Measurements from ENCODE around the gene FAU. TPM values are rescaled to one million over a fixed set of nuclear protein-coding genes. Genes with fewer than 3 reads are reported as not detected.

FAU gene
- total and polyA plus RNA-seq, 2 of the 13 experiments (the other 11 are each of a cell fraction or from before 2014, with no cell fraction given), result 374 to 869 TPM

GRCh38 chr11:65083834-65084597, 37.9 kb downstream of the FAU start, which contains the start of the genes CDCA5 and ZFPL1 (continued):
- TF ChIP-seq ARNT (IDR thresholded peaks at IDR 0.05) (no peak), KMT2B (CRISPR knock-in tag; IDR thresholded peaks at IDR 0.05) (peak; percentile 93), ZNF44 (CRISPR knock-in tag; IDR thresholded peaks at IDR 0.05) (no peak), ARNTL (CRISPR knock-in tag; IDR thresholded peaks at IDR 0.05) (peak; percentile 26; the same call in 1 of the 2 replicates), ZNF317 (CRISPR knock-in tag; IDR thresholded peaks at IDR 0.05) (0 out of 2 replicates have a peak, but pooled peaks have one; percentile 27), TBX3 (IDR thresholded peaks at IDR 0.05; ENCODE audit: borderline replicate concordance) (no peak), FOXA1 (IDR thresholded peaks at IDR 0.05) (no peak), FOXA1 (CRISPR knock-in tag; IDR thresholded peaks at IDR 0.05) (0 out of 2 replicates have a peak, but pooled peaks have one; percentile 5), ZNF205 (CRISPR knock-in tag; IDR thresholded peaks at IDR 0.05) (peak; percentile 75), ZNF569 (CRISPR knock-in tag; IDR thresholded peaks at IDR 0.05; ENCODE audit: borderline replicate concordance) (no peak), ZKSCAN8 (CRISPR knock-in tag; IDR thresholded peaks at IDR 0.05; ENCODE audit: borderline replicate concordance) (peak; percentile 67; the same call in 1 of the 2 replicates), YY1 (IDR thresholded peaks at IDR 0.05; ENCODE audit: insufficient read depth, insufficient replicate concordance, low read depth, low read length) (peak; percentile 64), ZFY (CRISPR knock-in tag; IDR thresholded peaks at IDR 0.05) (peak; percentile 88), IKZF5 (CRISPR knock-in tag; IDR thresholded peaks at IDR 0.05) (peak; percentile 78), MAFF (IDR thresholded peaks at IDR 0.05; ENCODE audit: low read depth, low read length) (no peak), ZNF562 (CRISPR knock-in tag; IDR thresholded peaks at IDR 0.05; ENCODE audit: borderline replicate concordance) (0 out of 2 replicates have a peak, but pooled peaks have one; percentile 31), ZNF672 (CRISPR knock-in tag; IDR thresholded peaks at IDR 0.05) (peak; percentile 53; the same call in 1 of the 2 replicates), RARG (CRISPR knock-in tag; IDR thresholded peaks at IDR 0.05; ENCODE audit: low read depth) (no peak), FOSL1 (CRISPR knock-in tag; IDR thresholded peaks at IDR 0.05; ENCODE audit: borderline replicate concordance) (no peak), BHLHE40 (IDR thresholded peaks at IDR 0.05; ENCODE audit: low read length) (0 out of 2 replicates have a peak, but pooled peaks have one; percentile 32), ARNT2 (CRISPR knock-in tag; IDR thresholded peaks at IDR 0.05; ENCODE audit: low read depth) (peak; percentile 95), POLR2AphosphoS2 (IDR thresholded peaks at IDR 0.05; ENCODE audit: low read depth, low read length) (no peak)
- TF ChIP-seq, protein P1, sequence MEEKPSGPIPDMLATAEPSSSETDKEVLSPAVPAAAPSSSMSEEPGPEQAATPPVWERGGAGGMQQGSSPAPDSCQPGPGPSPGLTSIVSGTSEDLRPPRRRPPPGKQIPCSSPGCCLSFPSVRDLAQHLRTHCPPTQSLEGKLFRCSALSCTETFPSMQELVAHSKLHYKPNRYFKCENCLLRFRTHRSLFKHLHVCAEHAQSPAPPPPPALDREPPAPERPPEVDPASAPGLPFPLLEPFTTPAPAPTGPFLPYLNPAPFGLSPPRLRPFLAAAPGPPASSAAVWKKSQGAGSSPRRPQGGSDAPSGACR (CRISPR knock-in tag; IDR thresholded peaks at IDR 0.05), result no peak; the same call in 1 of the 2 replicates
- TF ChIP-seq, protein P2, sequence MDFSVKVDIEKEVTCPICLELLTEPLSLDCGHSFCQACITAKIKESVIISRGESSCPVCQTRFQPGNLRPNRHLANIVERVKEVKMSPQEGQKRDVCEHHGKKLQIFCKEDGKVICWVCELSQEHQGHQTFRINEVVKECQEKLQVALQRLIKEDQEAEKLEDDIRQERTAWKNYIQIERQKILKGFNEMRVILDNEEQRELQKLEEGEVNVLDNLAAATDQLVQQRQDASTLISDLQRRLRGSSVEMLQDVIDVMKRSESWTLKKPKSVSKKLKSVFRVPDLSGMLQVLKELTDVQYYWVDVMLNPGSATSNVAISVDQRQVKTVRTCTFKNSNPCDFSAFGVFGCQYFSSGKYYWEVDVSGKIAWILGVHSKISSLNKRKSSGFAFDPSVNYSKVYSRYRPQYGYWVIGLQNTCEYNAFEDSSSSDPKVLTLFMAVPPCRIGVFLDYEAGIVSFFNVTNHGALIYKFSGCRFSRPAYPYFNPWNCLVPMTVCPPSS (IDR thresholded peaks at IDR 0.05), result no peak
- TF ChIP-seq, protein P3, sequence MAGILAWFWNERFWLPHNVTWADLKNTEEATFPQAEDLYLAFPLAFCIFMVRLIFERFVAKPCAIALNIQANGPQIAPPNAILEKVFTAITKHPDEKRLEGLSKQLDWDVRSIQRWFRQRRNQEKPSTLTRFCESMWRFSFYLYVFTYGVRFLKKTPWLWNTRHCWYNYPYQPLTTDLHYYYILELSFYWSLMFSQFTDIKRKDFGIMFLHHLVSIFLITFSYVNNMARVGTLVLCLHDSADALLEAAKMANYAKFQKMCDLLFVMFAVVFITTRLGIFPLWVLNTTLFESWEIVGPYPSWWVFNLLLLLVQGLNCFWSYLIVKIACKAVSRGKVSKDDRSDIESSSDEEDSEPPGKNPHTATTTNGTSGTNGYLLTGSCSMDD (CRISPR knock-in tag; IDR thresholded peaks at IDR 0.05), result no peak
- TF ChIP-seq, protein P4, sequence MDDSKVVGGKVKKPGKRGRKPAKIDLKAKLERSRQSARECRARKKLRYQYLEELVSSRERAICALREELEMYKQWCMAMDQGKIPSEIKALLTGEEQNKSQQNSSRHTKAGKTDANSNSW (CRISPR knock-in tag; IDR thresholded peaks at IDR 0.05; ENCODE audit: borderline replicate concordance), result no peak; the same call in 1 of the 2 replicates

Measured in HepG2 (cell line).